H1 (cell line): ENCODE data around the gene CALU. TPM values are rescaled to one million over a fixed set of nuclear protein-coding genes. Genes with fewer than 3 reads are reported as not detected.

Source experiments
- CTCF ChIA-PET: fragments of 300-600 bp; sonication (Branson Sonifier 250); formaldehyde crosslinking; loops from one replicate; lab custom pipeline; 2021; ENCODE audit not compliant: partially characterized antibody; lab: Charles Lee
- POLR2A ChIA-PET: fragments of 300-600 bp; sonication (Branson Sonifier 250); formaldehyde crosslinking; loops from one replicate; lab custom pipeline; 2021; ENCODE audit warnings: inconsistent platforms; ENCODE audit not compliant: partially characterized antibody; lab: Charles Lee
- DNase-seq, 2 experiments: peaks; one replicate each; pipeline versions ENCODE4 v3.0.0 to v3.0.0-alpha.2; 2010 to 2022; ENCODE audit warnings: low spot score in 2 of 2, low read depth in 1 of 2, mixed read lengths in 1 of 2
- FAIRE-seq: peaks from 2 replicates; lab custom pipeline; 2011; peaks lifted over from hg19 to GRCh38; lab: Jason Lieb, UNC
- H2AFZ ChIP-seq: 2 replicates; pipeline ENCODE4 v1.8.1; 2012; ENCODE audit warnings: low read length, inconsistent platforms
- H2AK5ac ChIP-seq: 2 replicates; pipeline ENCODE4 v1.6.1; 2013; ENCODE audit warnings: low read depth, low read length
- H2BK120ac ChIP-seq: replicated peaks from 2 replicates; pipeline ENCODE3; 2013; ENCODE audit warnings: low read depth, low read length, inconsistent platforms
- H2BK12ac ChIP-seq: 2 replicates; pipeline ENCODE4 v1.6.1; 2013; ENCODE audit warnings: low read depth, low read length
- H2BK15ac ChIP-seq: 2 replicates; pipeline ENCODE4 v1.6.1; 2013; ENCODE audit warnings: low read length
- H2BK20ac ChIP-seq: 2 replicates; pipeline ENCODE4 v1.6.1; 2013; ENCODE audit warnings: low read length
- H2BK5ac ChIP-seq: 2 replicates; pipeline ENCODE4 v1.6.1; 2013; ENCODE audit warnings: low read depth, low read length
- H3K14ac ChIP-seq: 2 replicates; pipeline ENCODE4 v1.6.1; 2013; ENCODE audit warnings: inconsistent platforms; ENCODE audit not compliant: insufficient read length
- H3K18ac ChIP-seq: 2 replicates; pipeline ENCODE4 v1.6.1; 2013; ENCODE audit warnings: low read length; ENCODE audit errors: extremely low read depth
- H3K23ac ChIP-seq: 2 replicates; pipeline ENCODE4 v1.6.1; 2013; ENCODE audit warnings: inconsistent platforms; ENCODE audit not compliant: insufficient read length
- H3K23me2 ChIP-seq: 2 replicates; pipeline ENCODE4 v1.6.1; 2013; ENCODE audit warnings: low read depth, low read length
- H3K27ac ChIP-seq: 2 replicates; pipeline ENCODE4 v1.6.1; 2011; ENCODE audit warnings: low read depth, low read length, inconsistent platforms
- H3K27me3 ChIP-seq, 4 experiments: replicated peaks in 1 of 4; 1 replicate in 1 of 4; 2 replicates in 3 of 4; pipeline versions ENCODE4 v1.6.1 to v1.8.1; 2011 to 2013; ENCODE audit warnings: low read length in 3 of 4, mild to moderate bottlenecking in 3 of 4, inconsistent platforms in 2 of 4, mixed read lengths in 2 of 4, moderate library complexity in 1 of 4; ENCODE audit not compliant: control insufficient read depth in 3 of 4, insufficient read depth in 3 of 4; ENCODE audit errors: extremely low read depth in 1 of 4
- H3K36me3 ChIP-seq, 4 experiments: 2 replicates each; pipeline versions ENCODE4 v1.6.1 to v1.8.1; 2011 to 2013; ENCODE audit warnings: mild to moderate bottlenecking in 4 of 4, low read length in 3 of 4, moderate library complexity in 2 of 4, control low read depth in 1 of 4, inconsistent platforms in 1 of 4; ENCODE audit not compliant: insufficient read depth in 4 of 4, control insufficient read depth in 2 of 4
- H3K4ac ChIP-seq: replicated peaks from 2 replicates; pipeline ENCODE3; 2013; ENCODE audit warnings: low read length, low read depth, mixed read lengths, inconsistent platforms; ENCODE audit not compliant: insufficient read length
- H3K4me1 ChIP-seq, 4 experiments: replicated peaks in 1 of 4; 1 replicate in 1 of 4; 2 replicates in 3 of 4; pipeline versions ENCODE4 v1.6.1 to v1.8.1; 2011 to 2013; ENCODE audit warnings: low read length in 3 of 4, inconsistent platforms in 2 of 4, mixed read lengths in 1 of 4; ENCODE audit not compliant: insufficient read depth in 4 of 4, control insufficient read depth in 3 of 4
- H3K4me2 ChIP-seq, 2 experiments: 2 replicates each; pipeline versions ENCODE4 v1.6.1 to v1.8.1; 2011 to 2013; ENCODE audit warnings: low read depth in 2 of 2, low read length in 2 of 2, control low read depth in 1 of 2, inconsistent platforms in 1 of 2, mild to moderate bottlenecking in 1 of 2; ENCODE audit not compliant: insufficient read depth in 1 of 2
- H3K4me3 ChIP-seq, 4 experiments: fragments of 200-600, 300-600 bp in 1 of 4; sonication (generic), shearing (Covaris generic), sonication (Bioruptor Twin) in 1 of 4; 2 replicates each; pipeline versions ENCODE4 v1.5.1 to v1.8.1; 2011 to 2016; ENCODE audit warnings: low read length in 4 of 4, low read depth in 3 of 4, control low read depth in 2 of 4, inconsistent platforms in 2 of 4, mild to moderate bottlenecking in 2 of 4, mixed read lengths in 1 of 4, moderate library complexity in 1 of 4; ENCODE audit not compliant: insufficient read depth in 2 of 4; ENCODE audit errors: extremely low read depth in 1 of 4
- H3K56ac ChIP-seq: replicated peaks from 2 replicates; pipeline ENCODE3; 2013; ENCODE audit warnings: low read depth, mild to moderate bottlenecking, mixed read lengths, low read length, inconsistent platforms; ENCODE audit not compliant: insufficient read length
- H3K79me1 ChIP-seq: 2 replicates; pipeline ENCODE4 v1.6.1; 2013; ENCODE audit warnings: low read depth, low read length, control low read depth
- H3K79me2 ChIP-seq, 2 experiments: 2 replicates each; pipeline versions ENCODE4 v1.6.1 to v1.8.1; 2012 to 2013; ENCODE audit warnings: low read length in 2 of 2, mild to moderate bottlenecking in 2 of 2, inconsistent platforms in 1 of 2; ENCODE audit not compliant: insufficient read depth in 2 of 2, control insufficient read depth in 1 of 2
- H3K9ac ChIP-seq, 4 experiments: replicated peaks in 1 of 4; 1 replicate in 1 of 4; 2 replicates in 3 of 4; pipeline versions ENCODE4 v1.6.1 to v1.8.1; 2011 to 2013; ENCODE audit warnings: low read depth in 3 of 4, low read length in 3 of 4, control low read depth in 2 of 4, mild to moderate bottlenecking in 2 of 4, moderate library complexity in 2 of 4, inconsistent platforms in 1 of 4; ENCODE audit errors: extremely low read depth in 1 of 4
- H3K9me3 ChIP-seq, 2 experiments: 2 replicates each; pipeline versions ENCODE4 v1.6.1 to v1.8.1; 2012 to 2013; ENCODE audit warnings: mild to moderate bottlenecking in 2 of 2, moderate library complexity in 2 of 2, control low read depth in 1 of 2, inconsistent platforms in 1 of 2, low read depth in 1 of 2, low read length in 1 of 2, mixed read lengths in 1 of 2; ENCODE audit not compliant: insufficient read depth in 2 of 2
- H4K20me1 ChIP-seq, 2 experiments: replicated peaks in 1 of 2; 2 replicates each; pipeline versions ENCODE3 to v1.8.1; 2011 to 2013; ENCODE audit warnings: inconsistent platforms in 2 of 2, low read length in 2 of 2, mild to moderate bottlenecking in 1 of 2; ENCODE audit not compliant: insufficient read depth in 2 of 2, control insufficient read depth in 1 of 2
- H4K5ac ChIP-seq: 2 replicates; pipeline ENCODE4 v1.6.1; 2013; ENCODE audit warnings: low read length, low read depth, mixed read lengths, inconsistent platforms; ENCODE audit not compliant: insufficient read length
- H4K8ac ChIP-seq: 2 replicates; pipeline ENCODE4 v1.8.0; 2013; ENCODE audit warnings: mild to moderate bottlenecking, moderate library complexity, low read length, inconsistent platforms; ENCODE audit not compliant: insufficient read depth; ENCODE audit errors: extremely low read depth
- H4K91ac ChIP-seq: replicated peaks from 2 replicates; pipeline ENCODE3; 2013; ENCODE audit warnings: low read length, mixed read lengths, inconsistent platforms; ENCODE audit not compliant: insufficient read length
- ASH2L ChIP-seq: fragments of 200-600, 300-600 bp; sonication (generic); IDR thresholded peaks from one replicate; pipeline ENCODE4 v1.7.1; 2017; ENCODE audit warnings: low read length
- CHD2 ChIP-seq: IDR thresholded peaks from 2 replicates; pipeline ENCODE4 v1.6.1; 2012; ENCODE audit warnings: low read length, improper control_type of control experiment
- JUND ChIP-seq: IDR thresholded peaks from 2 replicates; pipeline ENCODE4 v1.6.1; 2011; ENCODE audit warnings: mild to moderate bottlenecking, improper control_type of control experiment, low read length
- KDM4A ChIP-seq: IDR thresholded peaks from one replicate; pipeline ENCODE4 v1.7.1; 2012; ENCODE audit warnings: low read depth, mild to moderate bottlenecking, moderate library complexity, low read length, inconsistent platforms; ENCODE audit not compliant: severe bottlenecking
- NANOG ChIP-seq: IDR thresholded peaks from 2 replicates; pipeline ENCODE4 v1.6.1; 2011; ENCODE audit warnings: low read length, low read depth, mild to moderate bottlenecking, inconsistent platforms; ENCODE audit not compliant: insufficient read depth, poor library complexity, severe bottlenecking
- RFX5 ChIP-seq: IDR thresholded peaks from 2 replicates; pipeline ENCODE4 v1.6.1; 2011; ENCODE audit warnings: low read depth, low read length, improper control_type of control experiment, borderline replicate concordance
- SUZ12 ChIP-seq: fragments of 200-600 bp; sonication (generic); IDR thresholded peaks from 2 replicates; pipeline ENCODE4 v1.6.1; 2012; ENCODE audit warnings: mild to moderate bottlenecking, inconsistent platforms, low read length, moderate library complexity, mixed read lengths
- TEAD4 ChIP-seq: IDR thresholded peaks from 2 replicates; pipeline ENCODE4 v1.6.1; 2012; ENCODE audit warnings: low read depth, low read length, inconsistent platforms, mixed read lengths
- WGBS, 2 experiments: shearing (Covaris generic) in 1 of 2; methylation state at CpG; one replicate each; pipeline versions ENCODE4 v1.1.6 to v1.1.7; 2013 to 2015; ENCODE audit warnings: low lambda C conversion rate in 2 of 2, mixed read lengths in 2 of 2, inconsistent platforms in 1 of 2, low coverage in 1 of 2, missing lambda C conversion rate in 1 of 2; ENCODE audit not compliant: insufficient replicate concordance in 2 of 2, insufficient coverage in 1 of 2, insufficient read length in 1 of 2; ENCODE audit errors: extremely low coverage in 1 of 2, missing lambda C conversion rate in 1 of 2; 5-methylcytosine and 5-hydroxymethylcytosine counted together
- polyA plus RNA-seq, 7 experiments: library from polyadenylated mRNA; depleted of rRNA in 3 of 7; stranded (reverse) in 5 of 7; unstranded in 2 of 7; fragments of >200 nt in 5 of 7; fragments of 200-250 nt in 2 of 7; gene quantifications; 1 replicate in 5 of 7; 2 replicates in 1 of 7; 4 replicates in 1 of 7; pipeline versions ENCODE4 v1.2.1 to v1.2.3, GENCODE V29; 2011 to 2013; ENCODE audit warnings: missing spikeins in 2 of 7, mixed read lengths in 2 of 7
- total RNA-seq: library from RNA; stranded (reverse); fragmentation: NEBNext Ultra II Directional; extraction: Animal tissue kit (Norgen Biotek cat#: 25700); gene quantifications from 2 replicates; pipeline ENCODE4 v1.2.1, GENCODE V29; 2021

CALU gene
- total and polyA plus RNA-seq, 2 of the 8 experiments (the other 6 are each of a cell fraction or from before 2014, with no cell fraction given), result 67.2 to 170 TPM

GRCh38 chr7:128742206-128742605, 3.0 kb downstream of the CALU start:
- Histone ChIP-seq H3K9ac (no peak overlapping the region), H3K4ac (no peak overlapping the region), H4K91ac (no peak overlapping the region), H3K27me3 (peaks cover 0 to 1% (median 0%) of the 10 kb centered on the region in 4 experiments; a peak in 2 of 7 replicates), H3K4me1 (peaks cover 0 to 5% (median 2%) of the 10 kb centered on the region in 4 experiments; a peak in 3 of 7 replicates), H4K20me1 (peaks cover 19 to 30% of the 10 kb centered on the region in 2 experiments), H2BK12ac (no peak overlapping the region), H2BK5ac (no peak overlapping the region), H4K5ac (no peak overlapping the region), H2AK5ac (no peak overlapping the region), H3K79me2 (peaks cover 53 to 79% of the 10 kb centered on the region in 2 experiments), H3K36me3 (no peaks in the 10 kb centered on the region; a peak in 3 of 8 replicates), H3K14ac (no peak overlapping the region), H3K27ac (no peak overlapping the region), H3K18ac (no peak overlapping the region), H2BK120ac (no peak overlapping the region), H3K4me2 (no peak overlapping the region), H3K56ac (no peak overlapping the region), H3K9me3 (no peaks in the 10 kb centered on the region), H2BK15ac (no peak overlapping the region), H3K4me3 (no peak overlapping the region), H3K23me2 (peaks cover 7% of the 10 kb centered on the region), H4K8ac (no peak overlapping the region), H3K23ac (no peak overlapping the region), H2AFZ (no peak overlapping the region), H2BK20ac (no peak overlapping the region), H3K79me1 (no peaks in the 10 kb centered on the region; the same call in 1 of the 2 replicates)
- 93% methylated on average over 4 of the region's 4 CpGs; no CpG with 5 or more reads in 1 of the 2 experiments for WGBS, 2 experiments
- ChIA-PET POLR2A (interaction anchor here (0.8 to 1.3 kb wide), 3 partner anchors 9 to 39 kb away, joined by 3 to 4 read pairs (median 3); no protein-coding TSS in a partner anchor), CTCF (interaction anchor here (0.7 to 1.3 kb wide), 3 partner anchors 8 to 118 kb away, joined by 3 to 7 read pairs (median 3); no protein-coding TSS in a partner anchor)
- DNase-seq (no peak), FAIRE-seq (no peak)
- no peak for TF ChIP-seq CHD2
- TF ChIP-seq SUZ12, result no peak
- TF ChIP-seq TEAD4, result no peak
- no peak for TF ChIP-seq JUND
- TF ChIP-seq ASH2L, result no peak
- TF ChIP-seq NANOG, result no peak
- TF ChIP-seq RFX5, result no peak
- no peak for TF ChIP-seq KDM4A
